Amniotic stem cell (primary cell): ENCODE measurements around the gene APCS.

Source experiments
- DNase-seq: peaks from one replicate; lab custom pipeline; 2025; lab: John Stamatoyannopoulos, UW

APCS gene, protein sequence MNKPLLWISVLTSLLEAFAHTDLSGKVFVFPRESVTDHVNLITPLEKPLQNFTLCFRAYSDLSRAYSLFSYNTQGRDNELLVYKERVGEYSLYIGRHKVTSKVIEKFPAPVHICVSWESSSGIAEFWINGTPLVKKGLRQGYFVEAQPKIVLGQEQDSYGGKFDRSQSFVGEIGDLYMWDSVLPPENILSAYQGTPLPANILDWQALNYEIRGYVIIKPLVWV

GRCh38 chr1:159587461-159587951 lies at the start of gene APCS:
Gene APCS (plus strand): TSS chr1:159587826. CDS start chr1:159587922, 96 bp downstream.
- no peak for DNase-seq

GRCh38 chr1:159548126-159548525 lies 39.5 kb upstream of the APCS start:
- DNase-seq: no peak

DNA sequence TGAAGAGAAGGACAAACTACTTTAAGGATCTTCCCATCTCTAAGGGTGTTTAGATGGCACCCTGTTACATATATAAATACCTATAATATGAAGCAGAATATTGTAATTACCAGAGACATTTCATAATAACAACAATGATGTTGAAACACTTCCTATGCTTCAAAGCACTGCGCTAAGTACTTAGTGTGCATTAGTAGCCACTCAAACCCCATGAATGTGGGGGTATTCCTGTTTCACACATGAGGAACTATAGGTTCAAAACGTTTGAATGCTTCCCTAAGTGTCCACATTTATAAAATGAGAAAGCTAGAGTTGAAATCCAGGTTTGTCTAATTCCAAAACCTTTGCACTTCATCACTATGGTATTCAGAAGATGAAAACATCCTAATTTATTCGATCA lies 33.4 kb upstream of the APCS start:
- no peak for DNase-seq

- no peak for DNase-seq
These were observed 32.9 kb upstream of the APCS start for GRCh38 chr1:159554696-159555095.

DNA sequence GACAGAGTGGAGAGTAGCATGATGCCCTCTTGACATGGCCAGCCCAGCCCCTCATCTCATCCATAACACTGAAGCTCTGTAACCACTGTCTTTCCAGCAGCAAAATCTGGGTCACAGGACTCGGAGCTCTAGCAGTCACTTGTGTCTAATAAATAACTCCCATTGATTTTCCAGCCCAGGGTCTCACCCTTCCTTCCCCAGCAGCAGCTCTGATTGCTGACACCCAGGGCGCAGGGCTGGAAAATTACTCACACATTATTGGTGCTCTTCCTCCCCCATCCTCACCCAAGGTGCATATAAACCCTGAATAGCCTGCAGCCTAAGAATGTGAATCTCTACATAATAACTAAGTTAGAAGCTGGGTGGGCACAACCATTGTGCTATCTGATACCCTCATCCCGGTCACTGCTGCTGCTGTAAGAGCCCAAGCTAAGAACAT lies 30.7 kb upstream of the APCS start:
- no peak for DNase-seq

GRCh38 chr1:159560599-159560998 lies 27.0 kb upstream of the APCS start:
- DNase-seq: no peak

GRCh38 chr1:159561497-159561896 lies 26.1 kb upstream of the APCS start:
- DNase-seq: no peak

GRCh38 chr1:159562680-159563079 lies 24.9 kb upstream of the APCS start:
- no peak for DNase-seq

DNA sequence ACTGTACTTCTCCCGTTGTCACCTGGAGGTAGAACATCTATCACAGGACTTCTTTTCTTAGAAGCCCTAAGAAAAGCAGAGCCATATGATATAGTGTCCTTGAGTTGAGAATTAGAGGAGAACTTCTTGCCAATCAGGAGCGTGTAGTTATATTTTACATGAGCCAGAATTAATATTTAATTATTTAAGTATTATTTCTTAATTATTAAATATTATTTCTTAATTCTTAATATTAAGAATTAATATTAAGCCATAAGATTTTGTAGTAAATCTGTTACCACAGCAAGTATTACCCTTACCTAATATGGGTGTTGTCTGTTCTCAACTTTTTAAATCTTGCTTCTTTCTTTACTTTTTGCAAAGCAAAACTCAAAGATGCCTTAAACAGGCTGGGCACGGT lies 10.2 kb upstream of the APCS start:
- DNase-seq: no peak

DNA sequence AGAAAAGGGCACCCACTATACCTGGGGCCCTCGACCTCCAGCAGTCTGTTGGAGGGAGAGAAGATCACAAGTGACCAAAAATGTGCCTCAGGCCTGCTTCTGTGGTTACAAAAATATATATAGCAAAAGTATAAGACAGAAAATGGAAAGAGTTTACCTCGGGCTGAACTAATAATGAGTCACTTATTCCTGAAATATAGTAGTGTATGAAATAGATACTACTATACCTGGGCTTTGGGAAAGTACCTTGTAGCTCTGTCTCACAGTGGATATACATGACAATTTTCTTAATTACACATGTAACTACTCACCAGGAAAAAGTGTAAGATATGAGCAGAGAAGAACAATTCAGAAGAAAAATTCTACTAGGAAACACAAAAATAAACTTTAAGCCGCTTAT lies 7.3 kb upstream of the APCS start:
- no peak for DNase-seq

- DNase-seq: no peak
These were observed 6.2 kb upstream of the APCS start for GRCh38 chr1:159581422-159581821.

DNA sequence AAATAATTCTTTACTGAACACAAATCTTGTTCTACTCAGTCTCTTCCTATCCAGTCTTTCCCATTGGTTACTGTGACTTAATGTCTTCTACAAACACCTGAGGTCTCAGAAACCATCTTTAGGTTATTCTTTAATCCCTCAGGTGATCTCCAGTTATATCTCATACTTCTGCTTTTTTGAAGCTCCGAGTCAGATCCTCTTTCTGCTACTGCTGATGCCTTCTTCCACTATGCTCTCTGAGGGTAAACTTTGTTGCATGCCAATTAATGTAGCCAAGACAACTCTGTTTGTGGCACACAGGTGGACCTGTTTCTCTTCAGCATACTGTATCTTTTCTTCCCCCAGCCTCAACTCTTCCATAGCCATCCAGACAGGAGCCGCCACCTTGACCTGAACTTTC lies 3.1 kb upstream of the APCS start:
- no peak for DNase-seq

DNA sequence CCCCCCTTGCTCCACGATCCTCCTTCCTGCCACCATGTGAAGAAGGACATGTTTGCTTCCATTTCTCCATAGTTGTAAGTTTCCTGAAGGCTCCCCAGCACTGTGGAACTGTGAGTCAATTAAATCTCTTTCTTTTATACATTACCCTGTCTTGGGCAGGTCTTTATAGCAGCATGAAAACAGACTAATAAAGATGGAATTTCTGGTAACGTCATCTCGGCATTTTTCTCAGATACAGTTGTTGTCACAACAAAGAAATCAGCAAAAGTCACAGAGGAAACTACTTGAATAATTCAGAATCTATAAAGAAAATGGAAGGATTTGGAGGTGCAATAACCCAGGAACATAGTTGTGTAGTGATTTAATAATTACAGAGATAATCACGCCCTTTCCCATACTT lies 4.4 kb downstream of the APCS start:
- no peak for DNase-seq

DNA sequence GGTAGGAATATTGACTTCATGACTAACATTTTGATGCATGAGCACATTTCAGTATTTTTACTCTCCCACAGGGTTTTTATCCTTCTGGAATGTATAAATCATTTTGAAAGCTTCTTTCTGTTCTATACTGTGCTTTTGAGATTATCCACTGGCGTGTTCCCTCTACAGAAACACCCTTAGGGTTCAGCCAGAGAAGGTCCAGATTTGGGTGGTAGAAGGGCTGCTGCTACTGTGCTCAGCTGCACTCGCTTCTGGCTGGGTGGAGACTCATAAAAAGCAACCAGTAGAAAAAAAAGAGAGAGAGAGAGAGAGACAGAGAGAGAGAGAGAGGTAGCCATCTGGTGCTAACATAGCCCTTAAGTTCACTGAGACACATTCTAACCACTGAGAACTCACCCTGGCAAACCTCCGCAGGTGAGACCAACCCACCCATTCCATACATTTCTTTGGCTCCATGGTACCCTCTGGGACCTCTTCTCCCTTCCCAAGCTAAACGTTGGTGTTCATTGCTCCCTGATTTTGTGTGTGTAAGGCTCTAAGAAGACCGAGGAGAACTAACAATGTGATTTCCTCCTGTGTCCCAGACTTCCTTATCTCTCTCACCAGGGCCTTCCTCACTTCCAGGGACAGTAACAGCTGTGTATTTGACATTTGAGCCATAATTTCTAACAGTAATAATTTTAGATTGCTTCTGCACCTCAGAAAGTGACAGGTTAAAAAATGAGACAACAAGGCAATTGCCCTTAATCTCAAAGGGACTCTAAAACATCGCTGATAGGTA lies 7.2 kb downstream of the APCS start:
- DNase-seq: no peak

DNA sequence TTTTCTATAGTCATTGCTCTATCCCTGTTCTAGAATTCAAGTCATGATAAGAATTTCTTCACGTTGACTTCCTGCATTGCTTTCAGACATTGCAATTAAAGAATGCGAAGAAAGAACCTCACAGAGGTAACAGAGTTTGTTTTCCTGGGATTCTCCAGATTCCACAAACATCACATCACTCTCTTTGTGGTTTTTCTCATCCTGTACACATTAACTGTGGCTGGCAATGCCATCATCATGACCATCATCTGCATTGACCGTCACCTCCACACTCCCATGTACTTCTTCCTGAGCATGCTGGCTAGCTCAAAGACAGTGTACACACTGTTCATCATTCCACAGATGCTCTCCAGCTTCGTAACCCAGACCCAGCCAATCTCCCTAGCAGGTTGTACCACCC lies 10.6 kb downstream of the APCS start:
- peak; percentile 77 for DNase-seq

DNA sequence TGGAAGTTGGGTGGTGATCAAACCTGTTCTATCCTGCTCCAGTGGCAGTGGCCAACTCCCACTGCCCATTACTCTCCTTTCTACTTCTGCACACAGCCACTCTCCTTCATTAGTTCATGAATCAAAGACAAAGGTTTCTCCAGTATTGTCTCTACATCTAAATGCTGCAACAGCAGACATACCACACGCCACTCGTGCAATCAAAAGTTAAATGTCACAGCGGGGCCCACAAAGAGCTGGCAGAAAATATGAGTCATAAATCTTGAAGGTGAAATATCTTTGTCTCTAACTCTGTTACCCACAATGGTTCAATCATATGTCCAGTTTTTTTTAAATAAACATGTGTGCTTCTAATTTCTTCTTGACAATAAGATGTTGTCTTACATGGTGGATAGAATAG lies 13.3 kb downstream of the APCS start:
- DNase-seq: no peak

- no peak for DNase-seq
These were observed 14.9 kb downstream of the APCS start for GRCh38 chr1:159602501-159602999.

- no peak for DNase-seq
These were observed 24.7 kb downstream of the APCS start for GRCh38 chr1:159612211-159612885.

- no peak for DNase-seq
These were observed 45.3 kb downstream of the APCS start for GRCh38 chr1:159632922-159633321.
